Endodermal cell (in vitro differentiated cells): ENCODE results near the gene GNAI3. TPM values are rescaled to one million over a fixed set of nuclear protein-coding genes. Genes with fewer than 3 reads are reported as not detected.

Source experiments
- DNase-seq: peaks from one replicate; pipeline ENCODE4 v3.0.0-alpha.2; 2017
- H3K27ac ChIP-seq: 2 replicates; pipeline ENCODE4 v1.5.1; 2013; ENCODE audit warnings: mild to moderate bottlenecking, low read depth, low read length, moderate library complexity
- H3K27me3 ChIP-seq: 2 replicates; pipeline ENCODE4 v1.6.1; 2013; ENCODE audit warnings: mild to moderate bottlenecking, low read length, moderate library complexity; ENCODE audit not compliant: insufficient read depth, control insufficient read depth, poor library complexity, severe bottlenecking
- H3K36me3 ChIP-seq: 2 replicates; pipeline ENCODE4 v1.7.0; 2013; ENCODE audit warnings: mild to moderate bottlenecking, low read length, moderate library complexity; ENCODE audit not compliant: control insufficient read depth, insufficient read depth
- H3K4me1 ChIP-seq: one replicate; pipeline ENCODE4 v1.7.0; 2013; ENCODE audit warnings: low read length; ENCODE audit not compliant: control insufficient read depth, insufficient read depth
- H3K4me3 ChIP-seq: 2 replicates; pipeline ENCODE4 v1.5.1; 2013; ENCODE audit warnings: mild to moderate bottlenecking, low read length, moderate library complexity
- H3K9ac ChIP-seq: 2 replicates; pipeline ENCODE4 v1.6.1; 2013; ENCODE audit warnings: mild to moderate bottlenecking, low read length, moderate library complexity; ENCODE audit not compliant: poor library complexity, severe bottlenecking; ENCODE audit errors: extremely low read depth
- H3K9me3 ChIP-seq: 2 replicates; pipeline ENCODE4 v1.6.1; 2013; ENCODE audit warnings: mild to moderate bottlenecking, low read length, moderate library complexity; ENCODE audit not compliant: control insufficient read depth
- H3K27ac Mint-ChIP-seq: 2 replicates; pipeline ENCODE4 v1.8.0; 2020; ENCODE audit warnings: mixed read lengths
- H3K27me3 Mint-ChIP-seq: 2 replicates; pipeline ENCODE4 v1.8.0; 2021; ENCODE audit warnings: mild to moderate bottlenecking, mixed read lengths; ENCODE audit not compliant: insufficient read depth
- H3K36me3 Mint-ChIP-seq: 2 replicates; pipeline ENCODE4 v1.8.0; 2020; ENCODE audit warnings: low read depth, mixed read lengths
- H3K4me1 Mint-ChIP-seq: 2 replicates; pipeline ENCODE4 v1.8.0; 2020; ENCODE audit warnings: mixed read lengths
- H3K4me3 Mint-ChIP-seq: 2 replicates; pipeline ENCODE4 v1.8.0; 2020; ENCODE audit warnings: mild to moderate bottlenecking, moderate library complexity, mixed read lengths
- H3K9me3 Mint-ChIP-seq: 2 replicates; pipeline ENCODE4 v1.8.0; 2020; ENCODE audit warnings: mild to moderate bottlenecking, mixed read lengths
- CTCF ChIP-seq: fragments of 200-600 bp; sonication (generic); conservative IDR thresholded peaks from 2 replicates; pipeline ENCODE4 v1.5.0; 2021; ENCODE audit warnings: antibody characterized with exemption, mild to moderate bottlenecking
- WGBS, 2 experiments: methylation state at CpG; one replicate each; pipeline versions ENCODE4 v1.1.5 to v1.1.7; 2013; ENCODE audit warnings: missing lambda C conversion rate in 2 of 2, mixed read lengths in 1 of 2; ENCODE audit not compliant: insufficient coverage in 1 of 2, insufficient read length in 1 of 2; 5-methylcytosine and 5-hydroxymethylcytosine counted together
- total RNA-seq, 2 donors: library from RNA; stranded (reverse); fragmentation: NEBNext Ultra II Directional in 1 of 2; extraction: Animal tissue kit (Norgen Biotek cat#: 25700) in 1 of 2; gene quantifications; 2 replicates in 1 of 2; 3 replicates in 1 of 2; pipeline ENCODE4 v1.2.1, GENCODE V29; 2021

GNAI3 gene
- total RNA-seq, 2 donors from 2014 or later, result 10.1 to 10.9 TPM

- H3K27ac ChIP-seq, result no peak overlapping the region
- H3K9ac ChIP-seq, result no peak overlapping the region
- no peak overlapping the region for H3K4me3 ChIP-seq
- 89 to 100% methylated on average over 1 to 4 of the region's 4 CpGs for WGBS, 2 experiments
- H3K9me3 Mint-ChIP-seq, result no peaks in the 10 kb centered on the region
- H3K4me1 Mint-ChIP-seq, result peaks cover 2% of the 10 kb centered on the region
- no peak for DNase-seq
- H3K9me3 ChIP-seq, result no peaks in the 10 kb centered on the region
- H3K36me3 Mint-ChIP-seq, result no peaks in the 10 kb centered on the region
- no peak overlapping the region for H3K4me3 Mint-ChIP-seq
- no peak overlapping the region for H3K27ac Mint-ChIP-seq
- no peaks in the 10 kb centered on the region for H3K36me3 ChIP-seq
- peaks cover 4% of the 10 kb centered on the region for H3K27me3 ChIP-seq
- peaks cover 3% of the 10 kb centered on the region for H3K4me1 ChIP-seq
- peaks cover under 1% of the 10 kb centered on the region for H3K27me3 Mint-ChIP-seq
- TF ChIP-seq CTCF, result no peak
Observed at GRCh38 chr1:109531380-109531779, 17.0 kb upstream of the GNAI3 start.

DNA sequence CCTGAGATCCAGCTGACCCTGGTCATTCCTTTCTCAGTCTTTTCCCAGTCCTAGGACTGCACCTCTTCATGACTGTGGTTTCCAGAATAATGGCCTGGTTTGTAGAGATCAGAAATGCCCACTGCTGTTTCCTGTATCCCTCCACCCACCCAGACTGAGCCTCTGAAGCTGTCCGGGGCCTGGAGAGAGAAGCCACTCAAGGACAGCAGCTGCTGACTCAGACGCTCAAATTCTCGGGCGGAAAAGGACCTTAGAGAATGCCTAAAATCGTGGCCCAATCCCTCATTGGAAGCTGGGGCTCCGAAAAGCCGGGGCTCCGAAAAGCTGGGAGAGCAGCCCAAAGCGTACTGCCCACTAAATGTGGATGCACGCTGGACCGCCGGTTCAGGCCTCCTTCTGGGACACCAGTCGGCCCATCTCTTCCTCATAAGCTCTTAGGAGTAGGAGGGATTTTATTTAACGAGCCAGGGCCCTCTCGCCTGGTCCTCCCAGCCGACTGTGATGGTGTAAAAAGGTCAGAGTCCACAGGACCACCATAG lies 16.5 kb upstream of the GNAI3 start:
- Histone ChIP-seq H3K4me1 (peaks cover 3% of the 10 kb centered on the region), H3K27ac (no peak overlapping the region), H3K4me3 (no peak overlapping the region), H3K36me3 (no peaks in the 10 kb centered on the region), H3K27me3 (peaks cover 4% of the 10 kb centered on the region), H3K9me3 (no peaks in the 10 kb centered on the region), H3K9ac (no peak overlapping the region)
- Mint-ChIP-seq H3K27ac (no peak overlapping the region), H3K27me3 (no peaks in the 10 kb centered on the region), H3K4me1 (peaks cover 2% of the 10 kb centered on the region), H3K9me3 (no peaks in the 10 kb centered on the region), H3K36me3 (no peaks in the 10 kb centered on the region), H3K4me3 (no peak overlapping the region)
- no peak for DNase-seq
- WGBS, 2 experiments, result 54 to 65% methylated on average over 10 to 16 of the region's 16 CpGs
- TF ChIP-seq CTCF, result no peak

GRCh38 chr1:109532365-109533136 lies 15.9 kb upstream of the GNAI3 start:
- no peaks in the 10 kb centered on the region for H3K36me3 Mint-ChIP-seq
- peak overlapping the region; percentile 90 for H3K27ac Mint-ChIP-seq
- Histone ChIP-seq H3K36me3 (no peaks in the 10 kb centered on the region), H3K27me3 (peaks cover 4% of the 10 kb centered on the region), H3K4me1 (peaks cover 3% of the 10 kb centered on the region), H3K27ac (no peak overlapping the region), H3K9me3 (no peaks in the 10 kb centered on the region), H3K9ac (no peak overlapping the region), H3K4me3 (no peak overlapping the region)
- 0 to 29% methylated on average over 1 to 12 of the region's 12 CpGs for WGBS, 2 experiments
- DNase-seq, result peak; percentile 97
- peaks cover 2% of the 10 kb centered on the region for H3K4me1 Mint-ChIP-seq
- H3K9me3 Mint-ChIP-seq, result no peaks in the 10 kb centered on the region
- TF ChIP-seq CTCF, result peak; percentile 82
- no peak overlapping the region for H3K4me3 Mint-ChIP-seq
- no peaks in the 10 kb centered on the region for H3K27me3 Mint-ChIP-seq
